H9 (cell line): ENCODE measurements around the gene OR2J2. TPM values are rescaled to one million over a fixed set of nuclear protein-coding genes. Genes with fewer than 3 reads are reported as not detected.

Experiments used
- DNase-seq: peaks from one replicate; pipeline ENCODE4 v3.0.0-alpha.2; 2017
- H2AFZ ChIP-seq: one replicate; pipeline ENCODE4 v1.6.1; 2013; ENCODE audit warnings: mild to moderate bottlenecking, low read length, control low read depth, moderate library complexity
- H2AK5ac ChIP-seq: 2 replicates; pipeline ENCODE4 v1.6.1; 2013; ENCODE audit warnings: low read length, control low read depth, mixed read lengths; ENCODE audit not compliant: insufficient read length
- H2BK120ac ChIP-seq: one replicate; pipeline ENCODE4 v1.6.1; 2013; ENCODE audit warnings: low read depth, mild to moderate bottlenecking, low read length, control low read depth, inconsistent platforms; ENCODE audit not compliant: poor library complexity, severe bottlenecking
- H2BK12ac ChIP-seq: 2 replicates; pipeline ENCODE4 v1.6.1; 2013; ENCODE audit warnings: low read length, control low read depth, mixed read lengths, low read depth; ENCODE audit not compliant: insufficient read length
- H2BK15ac ChIP-seq: 2 replicates; pipeline ENCODE4 v1.6.1; 2013; ENCODE audit warnings: low read depth, low read length, control low read depth
- H2BK20ac ChIP-seq: one replicate; pipeline ENCODE4 v1.6.1; 2013; ENCODE audit warnings: low read depth, mild to moderate bottlenecking, low read length, control low read depth, inconsistent platforms; ENCODE audit not compliant: poor library complexity, severe bottlenecking
- H2BK5ac ChIP-seq: 2 replicates; pipeline ENCODE4 v1.6.1; 2013; ENCODE audit warnings: low read length, control low read depth, mixed read lengths; ENCODE audit not compliant: insufficient read length
- H3K14ac ChIP-seq: 2 replicates; pipeline ENCODE4 v1.6.1; 2013; ENCODE audit warnings: low read length, control low read depth; ENCODE audit not compliant: insufficient read depth
- H3K18ac ChIP-seq: 2 replicates; pipeline ENCODE4 v1.6.1; 2013; ENCODE audit warnings: low read depth, mild to moderate bottlenecking, mixed read lengths, low read length, control low read depth; ENCODE audit not compliant: insufficient read length
- H3K23ac ChIP-seq: 2 replicates; pipeline ENCODE4 v1.6.1; 2013; ENCODE audit warnings: low read length, control low read depth, mixed read lengths, low read depth; ENCODE audit not compliant: insufficient read length
- H3K23me2 ChIP-seq: 2 replicates; pipeline ENCODE4 v1.6.1; 2013; ENCODE audit warnings: low read depth, mild to moderate bottlenecking, mixed read lengths, low read length, control low read depth; ENCODE audit not compliant: insufficient read length, poor library complexity, severe bottlenecking
- H3K27ac ChIP-seq: 2 replicates; pipeline ENCODE4 v1.5.1; 2013; ENCODE audit warnings: low read length, control low read depth, mixed read lengths, low read depth; ENCODE audit not compliant: insufficient read length
- H3K27me3 ChIP-seq: 2 replicates; pipeline ENCODE4 v1.6.1; 2013; ENCODE audit warnings: low read length, control low read depth, inconsistent platforms; ENCODE audit not compliant: insufficient read depth
- H3K4ac ChIP-seq: 2 replicates; pipeline ENCODE4 v1.6.1; 2013; ENCODE audit warnings: low read depth, mild to moderate bottlenecking, control low read depth, inconsistent platforms, low read length, moderate library complexity
- H3K4me1 ChIP-seq: 2 replicates; pipeline ENCODE4 v1.6.1; 2013; ENCODE audit warnings: low read length, control low read depth, inconsistent platforms; ENCODE audit not compliant: insufficient read depth
- H3K4me2 ChIP-seq: 2 replicates; pipeline ENCODE4 v1.6.1; 2013; ENCODE audit warnings: low read length, control low read depth, mixed read lengths; ENCODE audit not compliant: insufficient read length, insufficient read depth
- H3K56ac ChIP-seq: 2 replicates; pipeline ENCODE4 v1.6.1; 2013; ENCODE audit warnings: low read depth, mild to moderate bottlenecking, mixed read lengths, low read length, control low read depth; ENCODE audit not compliant: insufficient read length
- H3K79me1 ChIP-seq: 2 replicates; pipeline ENCODE4 v1.6.1; 2013; ENCODE audit warnings: low read depth, mild to moderate bottlenecking, moderate library complexity, low read length, control low read depth, inconsistent platforms; ENCODE audit not compliant: insufficient read depth, poor library complexity, severe bottlenecking
- H3K79me2 ChIP-seq: 2 replicates; pipeline ENCODE4 v1.6.1; 2013; ENCODE audit warnings: low read length, control low read depth, inconsistent platforms; ENCODE audit not compliant: insufficient read depth
- H3K9ac ChIP-seq: 2 replicates; pipeline ENCODE4 v1.6.1; 2013; ENCODE audit warnings: low read length, control low read depth, mixed read lengths; ENCODE audit not compliant: insufficient read length; ENCODE audit errors: extremely low read depth
- H3K9me3 ChIP-seq: one replicate; pipeline ENCODE4 v1.6.1; 2013; ENCODE audit warnings: low read depth, low read length, inconsistent platforms; ENCODE audit not compliant: control insufficient read depth
- H3T11ph ChIP-seq: one replicate; pipeline ENCODE4 v1.6.1; 2013; ENCODE audit warnings: mild to moderate bottlenecking, low read length, control low read depth, inconsistent platforms
- H4K20me1 ChIP-seq: one replicate; pipeline ENCODE4 v1.6.1; 2013; ENCODE audit not compliant: control insufficient read depth, insufficient read length, insufficient read depth
- H4K5ac ChIP-seq: 2 replicates; pipeline ENCODE4 v1.6.1; 2013; ENCODE audit warnings: low read depth, mild to moderate bottlenecking, mixed read lengths, low read length, control low read depth; ENCODE audit not compliant: insufficient read length
- H4K8ac ChIP-seq: replicated peaks from 2 replicates; pipeline ENCODE4 v1.6.1; 2013; ENCODE audit warnings: low read length, control low read depth, mixed read lengths, low read depth; ENCODE audit not compliant: insufficient read length
- H4K91ac ChIP-seq: 2 replicates; pipeline ENCODE4 v1.6.1; 2013; ENCODE audit warnings: low read depth, mild to moderate bottlenecking, moderate library complexity, mixed read lengths, low read length, control low read depth; ENCODE audit not compliant: insufficient read length
- H3K27ac Mint-ChIP-seq, 3 experiments: 2 replicates in 2 of 3; 3 replicates in 1 of 3; pipeline ENCODE4 v1.8.0; 2020 to 2021; ENCODE audit warnings: mixed read lengths in 3 of 3, mild to moderate bottlenecking in 1 of 3, moderate library complexity in 1 of 3
- H3K27me3 Mint-ChIP-seq: 2 replicates; pipeline ENCODE4 v1.8.0; 2021; ENCODE audit warnings: low read depth, mild to moderate bottlenecking, moderate library complexity, mixed read lengths
- H3K36me3 Mint-ChIP-seq, 3 experiments: 2 replicates in 2 of 3; 3 replicates in 1 of 3; pipeline ENCODE4 v1.8.0; 2020 to 2021; ENCODE audit warnings: low read depth in 3 of 3, mixed read lengths in 3 of 3; ENCODE audit not compliant: insufficient read depth in 1 of 3
- H3K4me1 Mint-ChIP-seq, 2 experiments: 2 replicates each; pipeline ENCODE4 v1.8.0; 2020; ENCODE audit warnings: mixed read lengths in 2 of 2
- H3K4me3 Mint-ChIP-seq, 2 experiments: 2 replicates in 1 of 2; 3 replicates in 1 of 2; pipeline ENCODE4 v1.8.0; 2020 to 2021; ENCODE audit warnings: mild to moderate bottlenecking in 2 of 2, mixed read lengths in 2 of 2, moderate library complexity in 1 of 2
- H3K9me3 Mint-ChIP-seq, 2 experiments: 2 replicates in 1 of 2; 3 replicates in 1 of 2; pipeline ENCODE4 v1.8.0; 2020; ENCODE audit warnings: mild to moderate bottlenecking in 2 of 2, mixed read lengths in 2 of 2, moderate library complexity in 1 of 2
- WGBS: extraction: QIAGEN DNeasy Blood & Tissue Kit; methylation state at CpG from one replicate; pipeline ENCODE4 v1.1.7; 2013; ENCODE audit warnings: missing lambda C conversion rate, low lambda C conversion rate, mixed read lengths; ENCODE audit not compliant: insufficient read length; ENCODE audit errors: extremely low coverage; 5-methylcytosine and 5-hydroxymethylcytosine counted together
- total RNA-seq: library from RNA; stranded (reverse); gene quantifications from 2 replicates; pipeline ENCODE4 v1.2.1, GENCODE V29; 2021
- TF ChIP-seq, protein P1 (sequence below): fragments of 200-600 bp; sonication (generic); conservative IDR thresholded peaks from 3 replicates; pipeline ENCODE4 v1.8.0; 2021; ENCODE audit warnings: antibody characterized with exemption, mild to moderate bottlenecking

OR2J2 gene
- total RNA-seq, 1 experiment from 2014 or later, result not detected

DNA sequence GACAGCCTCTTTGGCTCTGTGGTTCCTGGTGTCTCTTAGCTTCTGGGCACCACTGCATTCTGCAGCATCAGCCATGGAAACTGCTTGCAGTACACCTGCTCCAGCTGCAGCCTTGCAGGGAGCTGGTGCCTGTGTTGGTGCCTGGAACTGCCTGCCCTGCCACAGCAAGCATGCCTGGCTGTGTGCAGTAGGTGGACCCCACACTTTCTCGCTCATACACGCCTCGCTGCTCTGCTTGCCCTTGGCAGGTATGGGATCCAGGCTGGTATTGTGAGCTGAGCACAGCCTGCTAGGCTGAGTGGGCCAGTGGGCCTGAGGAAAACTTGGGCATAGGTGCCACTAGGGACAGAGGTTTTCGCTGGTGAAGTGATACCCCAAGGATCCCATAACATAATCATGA lies 40.1 kb upstream of the OR2J2 start:
- Histone ChIP-seq H3K27ac (no peak overlapping the region), H3K9ac (no peak overlapping the region), H4K91ac (no peak overlapping the region), H2BK20ac (no peak overlapping the region), H2BK120ac (no peak overlapping the region), H2AK5ac (no peak overlapping the region), H3K4me1 (no peaks in the 10 kb centered on the region), H2BK15ac (no peak overlapping the region), H2BK5ac (no peak overlapping the region), H4K8ac (no peak overlapping the region), H2AFZ (no peak overlapping the region), H3K18ac (no peak overlapping the region), H3K56ac (no peak overlapping the region), H3K79me1 (no peaks in the 10 kb centered on the region), H3K23ac (no peak overlapping the region), H3K4ac (no peak overlapping the region), H3K4me2 (no peak overlapping the region), H4K20me1 (no peaks in the 10 kb centered on the region), H3K14ac (no peak overlapping the region), H3K27me3 (no peaks in the 10 kb centered on the region), H3T11ph (no peak overlapping the region), H3K79me2 (no peaks in the 10 kb centered on the region), H4K5ac (no peak overlapping the region), H3K23me2 (no peaks in the 10 kb centered on the region), H3K9me3 (no peaks in the 10 kb centered on the region), H2BK12ac (no peak overlapping the region)
- Mint-ChIP-seq H3K27me3 (peaks cover 12% of the 10 kb centered on the region), H3K9me3 (no peaks in the 10 kb centered on the region), H3K36me3 (no peaks in the 10 kb centered on the region), H3K4me3 (no peak overlapping the region), H3K27ac (no peak overlapping the region), H3K4me1 (no peaks in the 10 kb centered on the region)
- no CpG with 5 or more reads among the region's 4 CpGs for WGBS
- TF ChIP-seq, protein P1, sequence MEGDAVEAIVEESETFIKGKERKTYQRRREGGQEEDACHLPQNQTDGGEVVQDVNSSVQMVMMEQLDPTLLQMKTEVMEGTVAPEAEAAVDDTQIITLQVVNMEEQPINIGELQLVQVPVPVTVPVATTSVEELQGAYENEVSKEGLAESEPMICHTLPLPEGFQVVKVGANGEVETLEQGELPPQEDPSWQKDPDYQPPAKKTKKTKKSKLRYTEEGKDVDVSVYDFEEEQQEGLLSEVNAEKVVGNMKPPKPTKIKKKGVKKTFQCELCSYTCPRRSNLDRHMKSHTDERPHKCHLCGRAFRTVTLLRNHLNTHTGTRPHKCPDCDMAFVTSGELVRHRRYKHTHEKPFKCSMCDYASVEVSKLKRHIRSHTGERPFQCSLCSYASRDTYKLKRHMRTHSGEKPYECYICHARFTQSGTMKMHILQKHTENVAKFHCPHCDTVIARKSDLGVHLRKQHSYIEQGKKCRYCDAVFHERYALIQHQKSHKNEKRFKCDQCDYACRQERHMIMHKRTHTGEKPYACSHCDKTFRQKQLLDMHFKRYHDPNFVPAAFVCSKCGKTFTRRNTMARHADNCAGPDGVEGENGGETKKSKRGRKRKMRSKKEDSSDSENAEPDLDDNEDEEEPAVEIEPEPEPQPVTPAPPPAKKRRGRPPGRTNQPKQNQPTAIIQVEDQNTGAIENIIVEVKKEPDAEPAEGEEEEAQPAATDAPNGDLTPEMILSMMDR, result no peak
- DNase-seq, result no peak
